HG03097 (cell line): ENCODE results near the gene LPCAT1.
"Not testable (repeated sequence)": the region's sequence is repeated elsewhere in the genome, so short reads cannot be mapped to it uniquely, and the experiment has no call there.

Experiments used
- ATAC-seq: cut with Tn5 transposase; IDR thresholded peaks from one replicate; pipeline ENCODE4 v1.9.1; 2021; ENCODE audit not compliant: unreplicated experiment, low FRiP score

LPCAT1 gene

DNA sequence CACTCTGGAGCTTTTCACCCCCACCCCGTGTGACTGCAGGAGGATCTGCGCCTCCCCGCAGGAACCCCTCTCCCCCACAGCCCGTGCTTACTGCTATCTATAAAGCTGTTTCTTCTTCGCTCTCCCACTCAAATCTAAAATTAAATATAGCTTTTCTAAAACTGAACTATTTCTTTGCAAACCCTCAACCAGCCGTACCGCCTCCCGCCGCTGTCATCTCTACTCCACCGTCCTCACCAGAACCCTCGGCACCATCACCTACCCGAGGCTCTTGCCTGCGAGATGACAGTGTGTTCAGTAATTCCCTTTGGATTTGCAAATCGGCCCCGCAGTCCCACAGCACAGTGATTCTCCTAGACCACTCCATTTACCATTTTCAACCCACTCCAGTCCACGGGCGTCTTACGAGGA lies 13.6 kb downstream of the LPCAT1 start:
- no peak for ATAC-seq

DNA sequence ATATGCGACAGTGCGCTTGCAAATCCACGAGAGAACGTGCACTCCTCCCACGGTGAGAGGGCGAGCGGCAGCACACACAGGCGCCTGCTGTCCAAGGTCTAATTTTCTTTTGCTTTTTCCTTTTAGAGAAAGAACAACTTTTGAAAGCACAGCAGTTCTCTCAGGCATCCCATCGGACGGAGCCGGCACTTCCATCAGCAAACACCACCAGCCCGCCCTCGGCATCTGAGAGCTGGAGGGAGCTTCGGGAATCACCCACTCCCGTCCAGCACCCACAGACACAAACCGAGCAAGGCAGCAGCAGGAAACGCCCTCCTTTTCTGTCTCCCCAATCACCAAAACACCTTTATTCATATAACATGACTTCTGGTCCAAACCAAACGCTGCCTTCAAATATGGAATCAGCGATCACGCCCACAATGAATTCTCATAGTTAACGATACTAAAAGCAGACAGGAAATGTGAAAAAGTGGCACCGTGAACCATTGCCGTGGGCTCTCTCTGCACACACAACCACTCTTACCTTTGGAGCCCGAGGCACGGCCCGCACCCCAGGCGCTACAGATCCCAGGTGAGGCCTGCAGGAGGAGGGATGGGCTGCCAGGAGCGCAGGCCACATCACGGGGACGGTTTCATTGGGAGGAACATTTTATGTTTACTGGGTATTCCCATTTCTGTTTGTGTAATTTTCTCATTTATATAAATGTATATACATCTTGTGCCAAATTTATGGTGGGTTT lies 14.2 kb downstream of the LPCAT1 start:
- ATAC-seq, result no peak

DNA sequence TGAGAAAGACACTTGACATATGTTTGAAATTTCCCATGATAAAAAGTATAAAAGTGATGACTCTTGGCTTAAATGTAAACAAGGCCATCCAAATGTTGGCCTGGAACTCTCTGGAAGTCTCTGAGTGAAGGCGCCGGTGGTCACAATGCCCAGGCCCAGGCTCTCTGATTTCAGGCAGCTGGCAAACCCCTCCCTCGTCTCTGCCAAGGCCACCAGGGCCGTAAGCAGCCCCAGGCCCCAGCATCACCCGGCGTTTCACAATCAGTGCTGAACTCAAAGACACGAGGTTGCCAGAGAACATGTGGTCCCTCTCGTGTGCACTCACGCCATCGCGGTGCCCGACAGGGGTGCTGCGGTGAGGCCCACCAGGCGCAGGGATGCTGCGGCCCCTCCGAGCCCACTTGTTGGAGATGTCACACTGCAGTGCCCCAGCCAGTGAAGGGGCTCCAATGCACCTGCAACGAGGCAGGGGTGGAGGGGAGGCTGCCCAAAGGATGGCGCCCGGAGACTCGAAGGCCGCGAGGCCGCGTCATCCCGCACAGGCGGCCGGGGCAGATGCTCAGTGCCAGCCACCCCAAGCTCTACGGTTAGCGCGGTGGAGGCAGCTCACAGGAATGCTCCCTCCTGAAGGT lies 15.0 kb downstream of the LPCAT1 start:
- ATAC-seq, result no peak

DNA sequence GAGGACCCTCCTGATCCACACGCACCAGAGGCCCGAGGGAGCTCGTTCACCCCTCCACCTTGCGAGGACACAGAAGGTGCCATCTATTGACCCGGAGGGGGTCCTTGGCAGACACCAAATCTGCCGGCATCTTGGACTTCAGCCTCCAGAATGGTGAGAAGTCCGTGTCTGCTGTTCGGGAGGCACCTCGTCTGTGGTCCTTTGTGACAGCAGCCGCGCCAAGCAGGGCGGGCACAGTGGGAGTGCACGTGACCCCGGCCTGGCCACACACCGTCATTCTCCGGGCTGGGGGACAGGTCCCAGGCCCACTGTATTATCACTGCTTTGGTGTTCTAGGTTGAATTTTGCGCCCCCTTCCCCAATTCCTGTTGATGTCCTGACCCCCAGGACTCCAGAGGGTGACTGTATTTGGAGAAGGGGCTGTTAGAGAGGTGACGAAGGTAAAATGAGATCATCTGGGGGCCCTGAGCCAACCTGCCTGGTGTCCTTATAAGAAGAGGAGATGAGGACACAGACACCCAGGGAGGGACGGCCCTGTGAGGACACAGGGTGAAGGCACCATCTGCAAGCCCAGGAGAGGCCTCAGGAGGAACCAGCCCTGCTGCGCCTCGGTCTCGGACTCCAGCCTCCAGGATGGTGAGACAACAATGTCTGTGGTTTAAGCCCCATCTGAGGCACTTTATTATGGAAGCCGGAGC lies 15.7 kb downstream of the LPCAT1 start:
- no peak for ATAC-seq

DNA sequence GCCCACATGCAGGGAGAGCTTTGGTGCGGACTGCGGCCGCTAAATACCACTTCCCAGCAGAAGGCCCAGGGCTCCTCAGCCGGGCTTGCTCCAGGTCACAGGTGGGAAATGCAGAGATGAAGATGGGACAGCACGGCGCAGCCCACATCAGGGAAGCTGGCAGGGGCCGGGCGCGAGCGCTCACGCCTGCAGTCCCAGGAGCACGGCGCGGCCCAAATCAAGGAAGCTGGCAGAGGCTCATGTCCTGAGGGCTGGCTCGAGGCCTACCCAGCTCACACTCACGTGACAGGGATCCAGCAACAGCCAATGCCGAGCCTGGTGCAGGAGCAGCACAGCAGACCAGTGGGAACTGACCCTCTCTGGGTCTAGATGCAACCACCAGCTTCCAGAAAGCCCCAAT lies 16.3 kb downstream of the LPCAT1 start:
- no peak for ATAC-seq

DNA sequence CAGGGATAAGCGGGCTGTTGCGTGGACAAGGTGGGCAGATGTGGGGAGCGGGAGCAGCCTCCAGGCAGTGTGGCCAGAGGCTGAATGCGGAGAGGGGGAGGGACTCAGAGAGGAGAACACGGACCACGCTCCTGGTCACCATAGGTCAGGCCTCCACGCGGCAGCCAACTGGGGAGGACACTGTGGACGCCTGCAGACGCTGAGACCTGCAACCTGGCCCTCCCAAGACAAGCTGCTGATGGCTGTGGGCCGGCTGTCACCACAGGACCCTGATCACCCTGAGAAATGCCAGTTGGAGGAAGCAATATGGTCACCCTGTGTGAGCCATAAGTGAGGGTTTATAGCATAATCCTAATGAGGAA lies 16.8 kb downstream of the LPCAT1 start:
- no peak for ATAC-seq

DNA sequence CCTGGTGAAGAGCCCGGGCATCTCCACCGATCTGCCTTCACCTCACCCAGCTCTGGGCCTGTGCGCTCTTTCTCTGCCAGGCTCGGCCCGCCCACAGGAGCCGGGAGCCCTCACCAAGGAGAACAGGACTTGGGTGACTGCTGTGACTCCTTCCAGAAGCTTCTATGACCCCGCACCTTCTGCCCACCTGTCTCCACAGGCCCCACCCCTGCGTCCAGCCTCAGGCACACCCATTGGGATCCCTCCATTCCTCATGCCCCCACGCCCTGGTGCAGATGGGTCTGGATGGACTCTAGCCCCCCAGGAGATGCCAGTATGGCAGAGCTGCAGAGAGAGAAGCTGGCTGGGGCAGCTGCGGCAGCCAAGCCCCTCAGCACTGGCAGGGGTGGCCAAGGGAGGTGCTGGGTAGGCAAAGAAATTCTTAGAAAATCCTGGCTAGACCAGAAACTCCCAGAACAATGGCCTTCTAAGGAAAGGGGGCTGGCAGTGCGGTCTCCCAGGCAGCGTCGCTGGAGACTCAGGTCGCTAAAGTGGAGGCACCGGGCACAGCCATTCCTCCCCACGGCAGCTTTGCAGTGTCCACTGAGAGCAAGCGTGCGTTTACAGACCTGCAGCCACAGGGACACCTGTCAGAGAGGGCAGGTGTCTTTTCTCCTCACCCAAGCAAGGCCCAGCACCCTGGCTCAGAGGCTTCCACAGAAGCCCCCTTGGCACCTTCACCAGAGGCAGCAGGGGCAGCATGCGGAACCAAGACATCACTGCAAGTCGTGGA lies 17.3 kb downstream of the LPCAT1 start:
- ATAC-seq, result no peak

DNA sequence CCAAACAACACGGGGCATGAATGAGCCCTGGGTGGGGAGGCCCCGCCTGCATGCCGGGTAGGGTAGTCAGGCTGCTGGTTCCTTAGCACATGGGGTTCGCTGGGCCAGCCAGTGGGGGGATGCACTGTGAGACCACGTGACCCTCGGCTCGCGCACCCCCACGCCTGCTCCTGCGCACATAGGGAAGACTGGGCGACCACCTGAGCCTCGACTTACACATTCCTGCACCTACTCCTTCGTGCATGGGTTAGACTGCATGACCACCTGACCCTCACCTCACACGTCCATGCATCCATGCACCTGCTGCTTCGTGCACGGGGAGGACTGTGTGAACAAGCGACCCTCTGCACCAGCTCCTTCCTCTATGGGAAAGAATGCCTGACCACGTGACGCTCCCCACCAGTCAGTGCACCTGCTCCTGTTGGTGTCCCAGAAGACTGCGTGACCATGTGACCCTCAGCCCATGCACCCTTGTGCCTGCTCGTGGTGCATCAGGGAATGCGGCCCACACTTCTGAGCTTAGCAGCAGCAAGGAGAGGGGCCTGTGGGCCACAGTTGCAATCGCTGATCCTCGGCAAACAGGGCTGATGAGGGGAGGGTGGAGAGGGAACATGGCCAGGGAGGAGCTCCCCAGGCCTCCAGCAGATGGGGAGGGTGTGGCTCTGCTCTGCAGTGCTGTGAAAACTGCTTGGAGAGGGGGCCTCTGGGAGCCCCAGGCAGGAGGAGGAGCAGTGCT lies 18.1 kb downstream of the LPCAT1 start:
- no peak for ATAC-seq

DNA sequence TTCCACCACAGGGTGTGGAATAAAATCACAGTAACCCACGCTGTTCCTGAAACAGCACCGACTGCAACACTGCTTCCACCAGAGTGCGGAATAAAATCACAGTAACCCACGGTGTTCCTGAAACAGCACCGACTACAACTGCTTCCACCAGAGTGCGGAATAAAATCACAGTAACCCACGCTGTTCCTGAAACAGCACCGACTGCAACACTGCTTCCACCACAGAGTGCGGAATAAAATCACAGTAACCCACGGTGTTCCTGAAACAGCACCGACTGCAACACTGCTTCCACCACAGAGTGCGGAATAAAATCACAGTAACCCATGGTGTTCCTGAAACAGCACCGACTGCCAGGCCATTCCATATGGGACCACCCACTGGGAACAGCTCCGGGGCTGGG lies 18.7 kb downstream of the LPCAT1 start:
- not testable (repeated sequence) for ATAC-seq

DNA sequence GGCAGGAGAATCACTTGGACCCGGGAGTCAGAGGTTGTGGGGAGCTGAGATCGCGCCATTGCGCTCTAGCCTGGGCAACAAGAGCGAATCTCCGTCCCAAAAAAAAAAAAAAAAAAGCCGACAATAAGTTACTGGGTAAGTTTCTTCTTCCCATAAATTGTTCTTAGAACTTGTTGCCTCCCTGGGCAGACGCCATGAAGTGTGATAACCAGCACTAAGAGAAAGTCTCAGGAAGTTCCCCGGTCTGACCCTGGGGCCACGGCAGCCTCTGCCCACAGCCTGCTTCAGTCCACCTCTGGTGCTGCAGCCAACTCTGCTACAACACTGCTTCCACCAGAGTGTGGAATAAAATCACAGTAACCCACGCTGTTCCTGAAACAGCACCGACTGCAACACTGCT lies 19.1 kb downstream of the LPCAT1 start:
- ATAC-seq, result no peak

DNA sequence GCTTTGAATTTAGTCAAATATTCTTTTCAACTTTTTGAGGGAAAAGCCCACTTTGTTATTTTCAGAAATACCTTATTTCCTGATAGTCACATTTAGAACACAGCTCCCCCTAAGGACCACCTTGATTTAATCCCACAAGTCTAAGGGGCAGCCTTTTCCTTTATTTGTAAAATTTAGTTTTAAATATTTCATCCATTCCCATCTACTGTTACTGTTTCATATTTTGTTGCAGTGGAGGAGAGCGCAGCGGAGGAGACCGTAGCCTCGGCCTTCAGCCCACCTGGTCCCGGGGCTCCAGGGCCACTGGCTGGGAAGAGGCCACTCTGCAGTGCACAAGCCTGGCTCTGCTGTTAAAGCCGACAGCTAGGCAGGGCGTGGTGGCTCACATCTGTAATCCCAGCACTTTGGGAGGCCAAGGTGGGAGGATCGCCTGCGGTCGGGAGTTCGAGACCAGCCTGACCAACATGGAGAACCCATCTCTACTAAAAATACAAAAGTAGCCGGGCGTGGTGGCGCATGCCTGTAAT lies 19.6 kb downstream of the LPCAT1 start:
- ATAC-seq, result peak; percentile 0

DNA sequence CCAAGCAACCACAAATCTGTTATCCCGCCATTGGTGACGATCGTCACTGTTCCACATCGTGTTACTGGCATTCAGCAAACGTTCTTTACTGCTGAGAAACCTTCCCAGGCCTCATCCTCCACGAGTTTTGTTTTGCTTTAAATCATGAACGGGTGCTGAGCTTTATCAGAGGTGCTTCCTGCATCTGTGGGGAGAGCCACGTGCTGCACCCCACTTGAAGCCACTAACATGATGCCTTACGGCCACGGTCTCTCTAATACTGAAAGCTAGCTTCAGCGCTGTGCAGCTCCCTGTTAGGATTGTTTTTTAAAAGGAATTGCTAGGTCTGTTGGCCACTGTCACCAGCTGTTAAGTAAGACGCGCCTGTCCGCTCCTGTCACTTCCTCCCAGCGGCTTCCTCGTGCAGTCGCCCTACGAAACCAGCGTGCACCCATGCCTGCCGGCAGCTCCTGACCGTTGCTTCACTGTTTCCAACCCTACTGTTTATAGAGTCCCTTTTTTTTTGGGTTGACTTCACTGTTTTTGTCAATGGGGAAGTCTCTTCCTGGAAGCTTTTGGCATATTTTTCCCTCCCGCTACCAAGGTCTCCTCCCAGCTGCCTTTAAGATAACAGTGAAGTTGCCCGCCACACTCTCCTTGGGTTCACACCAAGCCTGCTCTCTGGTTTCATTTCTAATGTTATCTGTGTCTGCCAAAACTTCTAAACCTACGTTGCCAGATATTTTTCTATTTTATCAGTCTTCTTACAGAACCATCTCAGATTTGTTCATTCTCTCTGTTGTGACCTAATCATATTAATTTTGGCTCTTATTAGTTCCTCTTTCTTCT lies 20.3 kb downstream of the LPCAT1 start:
- ATAC-seq, result peak; percentile 28

DNA sequence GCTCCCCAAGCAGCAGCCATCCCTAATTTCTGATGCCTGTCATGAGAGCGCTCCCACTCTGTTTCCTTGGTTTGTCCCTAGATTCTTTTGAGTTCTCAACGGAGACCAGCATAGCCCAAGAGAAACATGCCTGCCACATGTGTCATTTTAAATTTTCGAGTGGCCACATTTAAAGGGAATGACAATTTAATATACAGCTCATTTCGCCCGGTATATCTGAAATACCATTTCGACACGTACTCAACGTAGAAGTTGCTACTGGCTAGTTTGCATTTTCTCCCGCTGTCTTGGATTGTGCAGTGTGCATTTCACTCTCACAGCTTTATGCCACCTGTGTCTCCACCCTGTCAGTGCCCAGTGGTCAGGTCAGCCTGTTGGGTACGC lies 21.0 kb downstream of the LPCAT1 start:
- no peak for ATAC-seq

DNA sequence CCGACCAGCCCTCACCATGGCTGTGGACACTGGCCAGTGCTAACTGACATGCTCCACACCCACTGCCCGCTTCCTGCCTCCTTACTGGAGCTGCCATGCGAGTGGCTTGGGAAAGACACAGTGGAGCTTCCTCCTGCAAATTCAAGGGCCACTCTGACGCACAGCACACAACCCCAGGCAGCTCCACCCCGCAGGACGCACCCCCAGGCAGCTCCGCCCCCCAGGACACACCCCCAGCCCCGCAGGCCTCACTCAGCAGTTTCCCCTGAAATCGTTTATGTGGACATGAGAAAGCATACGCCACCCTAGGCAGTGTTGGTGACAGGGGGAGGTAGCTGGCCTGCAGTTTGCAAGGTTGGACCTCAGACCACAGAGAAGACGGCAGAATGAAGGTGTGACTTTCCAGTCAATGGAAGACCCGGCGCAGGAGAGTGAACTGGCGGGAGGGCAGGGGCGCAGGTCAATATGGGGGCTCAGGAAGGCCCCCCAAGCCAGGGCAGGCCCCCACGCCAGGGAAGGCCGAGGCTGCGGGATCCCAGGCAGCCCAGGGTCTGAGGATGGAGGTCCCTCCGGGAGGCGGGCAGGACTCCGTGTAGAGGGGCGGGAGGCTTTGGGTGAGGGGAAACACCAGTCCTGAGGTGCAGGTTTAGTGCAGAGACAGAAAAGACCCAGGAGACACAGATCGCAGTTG lies 21.6 kb downstream of the LPCAT1 start:
- ATAC-seq, result no peak

DNA sequence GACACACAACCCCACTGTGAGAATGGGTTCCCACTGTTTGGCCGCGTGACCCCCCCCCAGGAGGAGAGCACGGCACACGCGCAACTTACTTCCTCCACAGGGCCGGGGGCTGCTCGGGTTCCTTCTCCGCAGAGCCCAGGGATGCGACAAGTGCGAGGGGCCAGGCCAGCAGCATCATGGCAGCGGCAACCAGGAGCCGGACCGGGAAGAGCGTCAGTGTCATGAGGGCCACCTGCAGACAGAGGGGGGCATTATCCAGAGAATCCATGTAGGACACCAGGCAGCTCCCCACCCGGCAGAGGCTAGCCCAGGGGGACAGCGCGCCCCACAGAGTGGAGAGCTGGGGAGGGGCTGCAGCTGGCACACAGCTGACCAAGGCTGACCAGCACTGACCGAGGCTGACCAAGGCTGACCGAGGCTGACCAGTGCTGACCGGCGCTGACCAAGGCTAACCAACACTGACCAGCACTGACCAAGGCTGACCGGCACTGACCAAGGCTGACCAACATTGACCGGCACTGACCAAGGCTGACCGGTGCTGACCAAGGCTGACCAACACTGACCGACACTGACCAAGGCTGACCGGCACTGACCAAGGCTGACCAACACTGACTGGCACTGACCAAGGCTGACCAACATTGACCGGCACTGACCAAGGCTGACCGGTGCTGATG lies 22.3 kb downstream of the LPCAT1 start:
- ATAC-seq, result no peak

DNA sequence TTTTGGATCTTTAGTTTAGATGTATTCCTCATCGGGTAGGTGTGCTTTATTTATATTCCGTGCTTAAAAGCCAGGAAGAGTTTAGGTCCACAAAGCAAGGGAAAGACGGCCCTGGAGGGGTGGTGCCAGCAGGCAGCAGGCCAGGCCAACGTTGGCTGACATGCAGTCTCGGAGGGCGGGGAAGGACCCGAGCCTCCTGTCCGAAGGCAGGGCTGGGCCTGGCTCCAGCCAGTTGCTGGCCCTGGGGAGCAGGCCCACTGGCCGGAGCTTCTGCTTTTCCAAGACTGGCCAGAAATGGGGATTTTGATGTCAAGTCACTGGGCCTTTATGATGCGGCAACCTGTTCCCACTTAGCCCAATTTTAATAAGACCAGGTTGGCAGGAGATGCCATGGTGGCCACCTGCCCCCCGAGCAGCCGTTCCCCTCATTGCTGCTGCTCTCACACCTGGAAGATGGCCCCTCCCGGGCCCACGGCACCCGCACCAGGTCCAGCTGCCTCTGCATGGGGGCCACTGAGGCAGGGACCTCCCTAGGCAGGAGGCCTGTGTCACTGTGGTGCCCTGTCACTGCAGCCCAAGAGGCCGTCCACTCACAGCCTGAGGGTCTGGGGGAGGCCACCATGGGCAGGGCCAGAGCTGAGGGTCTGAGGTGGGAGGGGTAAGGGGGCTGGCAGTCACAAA lies 23.2 kb downstream of the LPCAT1 start:
- ATAC-seq, result no peak

DNA sequence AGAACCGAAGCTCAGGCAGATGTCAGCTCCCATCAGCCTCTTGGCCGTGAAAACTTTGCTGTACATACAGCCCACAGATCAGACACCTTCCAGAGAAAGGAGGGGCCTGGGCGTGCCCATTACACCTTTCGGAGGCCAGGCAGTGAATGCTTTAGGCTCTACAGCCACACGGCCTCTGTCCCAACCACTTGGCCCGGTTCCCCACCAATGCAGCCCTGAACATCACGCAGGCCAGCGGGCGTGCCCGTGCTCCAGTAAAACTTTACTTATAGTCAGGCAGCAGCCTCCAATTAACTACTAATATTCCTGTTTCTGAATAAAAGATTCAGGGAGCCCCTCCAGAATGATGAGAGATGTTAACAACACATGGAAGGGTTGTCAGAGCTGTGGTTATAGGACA lies 23.9 kb downstream of the LPCAT1 start:
- ATAC-seq, result no peak
